ENCODE measurements around the gene CRADD.

The CRADD gene

DNA sequence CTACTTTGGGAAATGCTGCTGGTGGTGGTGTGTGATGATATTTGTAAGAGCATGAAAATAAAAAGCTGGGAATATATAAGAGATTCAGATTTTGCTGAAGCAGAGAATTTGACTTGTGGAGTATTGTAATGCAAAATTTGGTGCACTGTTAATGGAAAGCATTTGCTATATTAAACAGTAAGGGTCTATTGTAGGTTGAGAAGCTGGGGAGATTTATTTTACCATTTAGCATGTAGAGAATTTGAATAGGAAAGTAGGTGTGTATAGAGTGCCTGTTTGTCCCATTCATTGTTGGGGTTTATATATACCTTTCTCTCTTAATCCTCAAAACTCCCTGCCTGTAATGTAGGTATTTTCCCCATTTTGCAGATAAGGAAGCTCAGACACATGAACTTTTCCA, 48.4 kb downstream of the CRADD start:
- Histone ChIP-seq H3K4me2 (ENCODE audit: insufficient read depth, low read length) (no peak overlapping the region), H3K79me2 (ENCODE audit: insufficient read depth, low read length) (peaks cover 9% of the 10 kb centered on the region), H4K20me1 (ENCODE audit: insufficient read depth, low read length) (no peaks in the 10 kb centered on the region), H3K9me3 (ENCODE audit: insufficient read depth, low read length, severe bottlenecking) (peaks cover 4% of the 10 kb centered on the region), H3K27me3 (ENCODE audit: insufficient read depth, low read length, poor library complexity) (no peaks in the 10 kb centered on the region), H3K4me3 (ENCODE audit: low read depth in 1 of 2, low read length in 2 of 2) (no peak overlapping the region), H3K36me3 (ENCODE audit: insufficient read depth, low read length) (no peaks in the 10 kb centered on the region), H3K27ac (ENCODE audit: low read length) (no peak overlapping the region), H3K4me1 (ENCODE audit: insufficient read depth, low read length) (no peaks in the 10 kb centered on the region), H2AFZ (ENCODE audit: low read depth, low read length) (no peak overlapping the region), H3K9ac (ENCODE audit: low read depth, low read length) (no peak overlapping the region)
- ATAC-seq (ENCODE audit: insufficient read depth, low read depth) (no peak), DNase-seq (no peak)
- no peak for TF ChIP-seq EZH2 (IDR thresholded peaks at IDR 0.05; ENCODE audit: borderline replicate concordance, low read depth, low read length, severe bottlenecking)
- TF ChIP-seq, protein P1, sequence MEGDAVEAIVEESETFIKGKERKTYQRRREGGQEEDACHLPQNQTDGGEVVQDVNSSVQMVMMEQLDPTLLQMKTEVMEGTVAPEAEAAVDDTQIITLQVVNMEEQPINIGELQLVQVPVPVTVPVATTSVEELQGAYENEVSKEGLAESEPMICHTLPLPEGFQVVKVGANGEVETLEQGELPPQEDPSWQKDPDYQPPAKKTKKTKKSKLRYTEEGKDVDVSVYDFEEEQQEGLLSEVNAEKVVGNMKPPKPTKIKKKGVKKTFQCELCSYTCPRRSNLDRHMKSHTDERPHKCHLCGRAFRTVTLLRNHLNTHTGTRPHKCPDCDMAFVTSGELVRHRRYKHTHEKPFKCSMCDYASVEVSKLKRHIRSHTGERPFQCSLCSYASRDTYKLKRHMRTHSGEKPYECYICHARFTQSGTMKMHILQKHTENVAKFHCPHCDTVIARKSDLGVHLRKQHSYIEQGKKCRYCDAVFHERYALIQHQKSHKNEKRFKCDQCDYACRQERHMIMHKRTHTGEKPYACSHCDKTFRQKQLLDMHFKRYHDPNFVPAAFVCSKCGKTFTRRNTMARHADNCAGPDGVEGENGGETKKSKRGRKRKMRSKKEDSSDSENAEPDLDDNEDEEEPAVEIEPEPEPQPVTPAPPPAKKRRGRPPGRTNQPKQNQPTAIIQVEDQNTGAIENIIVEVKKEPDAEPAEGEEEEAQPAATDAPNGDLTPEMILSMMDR (IDR thresholded peaks at IDR 0.05; ENCODE audit: borderline replicate concordance, extremely low read depth, low read length, poor library complexity, severe bottlenecking), result no peak

DNA sequence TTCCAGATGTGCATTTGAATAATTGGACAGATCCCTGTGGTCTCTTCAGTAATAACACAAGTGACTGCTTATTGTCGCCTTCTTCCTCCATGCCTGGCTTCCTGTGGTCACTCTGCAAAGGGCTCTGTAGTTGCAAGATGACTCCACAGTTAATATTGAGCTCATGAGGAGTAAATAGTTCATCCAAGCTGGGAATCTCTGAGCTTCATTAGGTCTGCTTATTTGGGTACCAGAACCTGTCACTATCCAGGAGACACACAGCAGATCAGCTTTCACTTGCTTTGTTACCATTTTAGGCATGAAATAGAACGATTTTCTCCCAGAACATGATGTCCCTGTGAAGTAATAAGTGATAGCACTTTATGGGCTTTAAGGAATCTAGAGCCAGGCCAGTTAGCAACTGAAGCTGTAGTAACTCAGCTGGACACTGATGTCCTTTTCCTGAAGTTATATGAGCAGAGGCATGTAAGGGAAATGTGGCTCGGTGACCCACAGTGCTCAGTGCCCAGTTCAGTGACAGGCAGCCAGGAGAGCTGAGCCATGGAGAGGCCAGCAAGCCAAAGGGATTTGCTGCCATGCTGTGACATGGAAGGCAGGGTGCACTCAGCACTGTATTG, 50.1 kb downstream of the CRADD start:
- no peak overlapping the region for H2AFZ ChIP-seq (ENCODE audit: low read depth, low read length)
- DNase-seq, result no peak

DNA sequence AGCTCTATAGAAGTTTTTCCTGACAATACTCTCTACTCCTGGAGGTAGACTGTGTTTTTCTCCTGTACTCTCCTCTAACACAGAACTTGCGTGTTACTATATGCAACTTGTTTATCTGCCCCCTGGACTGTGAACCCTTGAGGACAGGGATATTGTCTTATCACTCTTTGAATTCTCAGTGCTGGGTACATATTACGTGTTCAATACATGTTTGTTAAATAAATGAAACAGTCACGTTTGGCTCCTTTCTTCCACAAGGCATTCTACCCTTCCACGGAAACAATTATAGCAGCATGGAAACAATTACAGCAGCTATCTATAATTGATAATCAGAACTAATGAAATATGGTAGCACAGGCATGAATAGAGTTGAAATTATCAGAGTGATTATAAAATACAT, 50.7 kb downstream of the CRADD start:
- DNase-seq (no peak), ATAC-seq (ENCODE audit: insufficient read depth, low read depth) (no peak)
- H3K79me2 ChIP-seq (ENCODE audit: insufficient read depth, low read length), result peaks cover 6% of the 10 kb centered on the region
- no peak for TF ChIP-seq EZH2 (IDR thresholded peaks at IDR 0.05; ENCODE audit: borderline replicate concordance, low read depth, low read length, severe bottlenecking)
- TF ChIP-seq, protein P1 (IDR thresholded peaks at IDR 0.05; ENCODE audit: borderline replicate concordance, extremely low read depth, low read length, poor library complexity, severe bottlenecking), result no peak
- no peaks in the 10 kb centered on the region for H3K9me3 ChIP-seq (ENCODE audit: insufficient read depth, low read length, severe bottlenecking)
- H3K27me3 ChIP-seq (ENCODE audit: insufficient read depth, low read length, poor library complexity), result no peaks in the 10 kb centered on the region
- H3K27ac ChIP-seq (ENCODE audit: low read length), result no peak overlapping the region
- no peaks in the 10 kb centered on the region for H3K4me1 ChIP-seq (ENCODE audit: insufficient read depth, low read length)
- no peak overlapping the region for H3K9ac ChIP-seq (ENCODE audit: low read depth, low read length)
- no peak overlapping the region for H3K4me3 ChIP-seq (ENCODE audit: low read depth in 1 of 2, low read length in 2 of 2)
- no peaks in the 10 kb centered on the region for H3K36me3 ChIP-seq (ENCODE audit: insufficient read depth, low read length)
- H3K4me2 ChIP-seq (ENCODE audit: insufficient read depth, low read length), result no peak overlapping the region
- no peaks in the 10 kb centered on the region for H4K20me1 ChIP-seq (ENCODE audit: insufficient read depth, low read length)
- no peak overlapping the region for H2AFZ ChIP-seq (ENCODE audit: low read depth, low read length)

More for the DNA sequence above, 50.1 kb downstream of the CRADD start:
- Histone ChIP-seq H3K4me1 (ENCODE audit: insufficient read depth, low read length) (no peaks in the 10 kb centered on the region), H3K9me3 (ENCODE audit: insufficient read depth, low read length, severe bottlenecking) (peaks cover 2% of the 10 kb centered on the region), H3K36me3 (ENCODE audit: insufficient read depth, low read length) (no peaks in the 10 kb centered on the region), H3K9ac (ENCODE audit: low read depth, low read length) (no peak overlapping the region), H3K27ac (ENCODE audit: low read length) (no peak overlapping the region), H4K20me1 (ENCODE audit: insufficient read depth, low read length) (no peaks in the 10 kb centered on the region), H3K4me2 (ENCODE audit: insufficient read depth, low read length) (no peak overlapping the region), H3K27me3 (ENCODE audit: insufficient read depth, low read length, poor library complexity) (no peaks in the 10 kb centered on the region), H3K4me3 (ENCODE audit: low read depth in 1 of 2, low read length in 2 of 2) (no peak overlapping the region), H3K79me2 (ENCODE audit: insufficient read depth, low read length) (peaks cover 6% of the 10 kb centered on the region)
- no peak for ATAC-seq (ENCODE audit: insufficient read depth, low read depth)
- no peak for TF ChIP-seq EZH2 (IDR thresholded peaks at IDR 0.05; ENCODE audit: borderline replicate concordance, low read depth, low read length, severe bottlenecking)
- TF ChIP-seq, protein P1 (IDR thresholded peaks at IDR 0.05; ENCODE audit: borderline replicate concordance, extremely low read depth, low read length, poor library complexity, severe bottlenecking), result no peak

Measured in DND-41 (cell line).